ENCODE data around the gene ZNF549. TPM values are rescaled to one million over a fixed set of nuclear protein-coding genes. Genes with fewer than 3 reads are reported as not detected.
"Not testable (repeated sequence)": the region's sequence is repeated elsewhere in the genome, so short reads cannot be mapped to it uniquely, and the experiment has no call there.

The ZNF549 gene
- total RNA-seq (4.3 and 6.4 TPM in 2 replicates), polyA plus RNA-seq (3.2 and 3.5 TPM in 2 replicates)

DNA sequence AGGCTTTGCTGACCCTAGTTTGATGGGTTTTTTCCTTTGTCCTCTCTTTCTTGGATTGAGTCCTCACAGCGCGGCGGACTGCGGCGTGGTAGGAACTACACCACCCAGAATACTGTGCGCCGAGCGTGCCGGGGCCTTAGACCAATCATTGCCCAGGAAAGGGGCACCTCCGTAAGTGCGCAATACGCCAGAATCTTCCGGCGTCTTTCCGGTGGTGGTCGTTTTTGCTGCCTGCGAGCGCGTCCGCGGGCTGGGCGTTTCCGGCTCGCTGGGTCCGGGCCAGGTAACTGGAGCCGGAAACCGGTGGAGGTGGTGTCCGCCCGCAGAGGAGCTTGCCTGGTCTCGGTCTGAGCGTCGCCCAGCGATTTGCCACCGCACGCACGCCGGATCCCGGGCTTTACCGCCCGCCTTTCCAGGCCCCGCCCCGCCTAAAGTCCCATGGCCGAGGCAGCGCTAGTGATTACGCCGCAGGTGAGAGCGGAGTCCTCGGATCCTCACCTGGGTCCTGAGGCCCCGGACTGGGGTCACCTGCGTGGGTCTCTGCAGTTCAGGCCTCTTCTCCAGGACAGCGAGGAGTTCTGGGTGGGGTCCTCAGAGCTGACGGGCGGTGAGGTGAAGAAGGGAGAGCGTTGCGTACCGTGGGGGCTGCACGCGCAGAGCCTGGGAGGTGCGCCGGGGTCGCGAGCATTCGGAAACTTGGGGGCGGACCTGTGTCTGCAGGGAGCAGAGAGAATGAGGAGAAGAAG lies at the start of gene ZNF549:
TSS of gene ZNF549 (plus strand) at position 221 of the 746 bp plus-strand sequence. CDS start at position 439, 218 bp downstream.
- H3K36me3 ChIP-seq (replicated peaks; ENCODE audit: insufficient read depth, low read depth), result no peaks in the 10 kb centered on the region
- peaks cover 10% of the 10 kb centered on the region for H3K4me1 ChIP-seq (ENCODE audit: insufficient read depth)
- peak within 1 kb of the TSS; percentile 99 for H2AFZ ChIP-seq
- H3K9me2 ChIP-seq (replicated peaks; ENCODE audit: insufficient read depth), result no peaks in the 10 kb centered on the region
- peak within 1 kb of the TSS; percentile 86 for H3K27ac ChIP-seq
- H3K9me3 ChIP-seq (ENCODE audit: low read depth), result no peaks in the 10 kb centered on the region
- peaks cover 41% of the 10 kb centered on the region for H3K79me2 ChIP-seq
- peak; percentile 94 for DNase-seq (ENCODE audit: low spot score)
- WGBS (ENCODE audit: low lambda C conversion rate, missing lambda C conversion rate), result under 1% methylated on average over 64 of the region's 64 CpGs
- H3K27me3 ChIP-seq, result no peaks in the 10 kb centered on the region
- TF ChIP-seq EZH2phosphoT487 (IDR thresholded peaks at IDR 0.05; ENCODE audit: low read depth, severe bottlenecking, unreplicated experiment) (no peak), CTCF (IDR thresholded peaks at IDR 0.05; ENCODE audit: poor library complexity) (no peak), EZH2 (IDR thresholded peaks at IDR 0.05; ENCODE audit: borderline replicate concordance) (no peak)
- H3K4me3 ChIP-seq, result peak within 1 kb of the TSS; percentile 95
- H4K20me1 ChIP-seq (ENCODE audit: insufficient read depth, poor library complexity, severe bottlenecking), result no peaks in the 10 kb centered on the region
- peak within 1 kb of the TSS; percentile 95 for H3K4me2 ChIP-seq

GRCh38 chr19:57487477-57488298 lies 39.5 kb upstream of the ZNF549 start, which contains the start of gene ZNF419:
Gene ZNF419, plus strand, starts transcription at chr19:57487750. Its CDS starts 201 bp downstream, at chr19:57487951.
- not testable (repeated sequence) for H3K4me1 ChIP-seq (ENCODE audit: insufficient read depth); H3K27me3 ChIP-seq; H3K9me2 ChIP-seq (replicated peaks; ENCODE audit: insufficient read depth); H3K9me3 ChIP-seq (ENCODE audit: low read depth); H4K20me1 ChIP-seq (ENCODE audit: insufficient read depth, poor library complexity, severe bottlenecking); H3K36me3 ChIP-seq (replicated peaks; ENCODE audit: insufficient read depth, low read depth)
- peak; percentile 94 for DNase-seq (ENCODE audit: low spot score)
- H3K27ac ChIP-seq, result peak within 1 kb of the TSS; percentile 87
- peaks cover 21% of the 10 kb centered on the region for H3K79me2 ChIP-seq
- peak within 1 kb of the TSS; percentile 78 for H3K4me3 ChIP-seq
- peak within 1 kb of the TSS; percentile 85 for H3K4me2 ChIP-seq
- H2AFZ ChIP-seq, result peak within 1 kb of the TSS; percentile 68
- 3% methylated on average over 59 of the region's 69 CpGs for WGBS (ENCODE audit: low lambda C conversion rate, missing lambda C conversion rate)

DNA sequence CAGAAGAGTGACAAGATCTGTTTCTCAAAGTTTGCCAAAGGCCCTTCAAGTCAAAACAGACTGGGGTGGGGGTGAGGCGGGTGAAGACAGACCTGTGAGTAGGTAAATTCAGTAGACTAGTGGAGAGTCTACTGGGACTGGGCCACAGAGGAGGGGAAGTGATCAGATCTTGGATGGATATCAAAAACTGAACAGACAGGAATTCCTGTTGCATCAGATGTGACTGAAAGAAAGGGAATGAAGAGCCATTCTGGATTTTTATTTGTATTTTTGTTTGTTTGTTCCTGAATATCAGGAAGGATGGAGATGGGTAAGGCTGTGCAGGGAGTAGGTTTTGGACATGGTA lies 38.9 kb upstream of the ZNF549 start:
- WGBS (ENCODE audit: low lambda C conversion rate, missing lambda C conversion rate), result no CpG with 5 or more reads among the region's 1 CpG
- H3K9me2 ChIP-seq (replicated peaks; ENCODE audit: insufficient read depth); H2AFZ ChIP-seq; H3K27me3 ChIP-seq; H3K9me3 ChIP-seq (ENCODE audit: low read depth); H3K4me1 ChIP-seq (ENCODE audit: insufficient read depth); H3K36me3 ChIP-seq (replicated peaks; ENCODE audit: insufficient read depth, low read depth); H3K27ac ChIP-seq; DNase-seq (ENCODE audit: low spot score); H4K20me1 ChIP-seq (ENCODE audit: insufficient read depth, poor library complexity, severe bottlenecking): not testable (repeated sequence)
- peak overlapping the region; percentile 85 for H3K4me2 ChIP-seq
- peaks cover 21% of the 10 kb centered on the region for H3K79me2 ChIP-seq
- peak overlapping the region; percentile 26 for H3K4me3 ChIP-seq

DNA sequence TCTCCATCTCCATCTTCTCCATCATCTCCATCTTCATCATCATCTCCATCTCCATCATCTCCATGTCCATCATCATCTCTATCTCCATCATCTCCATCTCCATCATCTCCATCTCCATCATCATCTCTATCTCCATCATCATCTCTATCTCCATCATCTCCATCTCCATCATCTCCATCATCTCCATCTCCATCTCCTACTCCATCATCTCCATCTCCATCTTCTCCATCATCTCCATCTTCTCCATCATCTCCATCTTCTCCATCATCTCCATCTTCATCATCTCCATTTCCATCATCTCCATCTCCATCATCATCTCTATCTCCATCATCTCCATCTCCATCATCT lies 27.9 kb upstream of the ZNF549 start:
- Histone ChIP-seq H3K9me3 (ENCODE audit: low read depth) (peaks cover 11% of the 10 kb centered on the region), H3K79me2 (peaks cover 26% of the 10 kb centered on the region)
- not testable (repeated sequence) for H2AFZ ChIP-seq; H3K4me3 ChIP-seq; H3K4me2 ChIP-seq; H3K27me3 ChIP-seq; H3K27ac ChIP-seq; DNase-seq (ENCODE audit: low spot score); H3K9me2 ChIP-seq (replicated peaks; ENCODE audit: insufficient read depth); H3K36me3 ChIP-seq (replicated peaks; ENCODE audit: insufficient read depth, low read depth); H3K4me1 ChIP-seq (ENCODE audit: insufficient read depth); H4K20me1 ChIP-seq (ENCODE audit: insufficient read depth, poor library complexity, severe bottlenecking)

- not testable (repeated sequence) for H3K9me2 ChIP-seq (replicated peaks; ENCODE audit: insufficient read depth); H3K27me3 ChIP-seq; H4K20me1 ChIP-seq (ENCODE audit: insufficient read depth, poor library complexity, severe bottlenecking); H3K9me3 ChIP-seq (ENCODE audit: low read depth); H3K4me1 ChIP-seq (ENCODE audit: insufficient read depth); H3K36me3 ChIP-seq (replicated peaks; ENCODE audit: insufficient read depth, low read depth)
- DNase-seq (ENCODE audit: low spot score), result peak; percentile 96
- Histone ChIP-seq H3K27ac (peak within 1 kb of the TSS; percentile 89), H2AFZ (peak within 1 kb of the TSS; percentile 37), H3K4me3 (peak within 1 kb of the TSS; percentile 46), H3K4me2 (peak within 1 kb of the TSS; percentile 85), H3K79me2 (peaks cover 26% of the 10 kb centered on the region)
- 1% methylated on average over 59 of the region's 69 CpGs for WGBS (ENCODE audit: low lambda C conversion rate, missing lambda C conversion rate)
Measured at GRCh38 chr19:57499680-57500395, 27.3 kb upstream of the ZNF549 start, which contains the start of gene ZNF773. Gene ZNF773, plus strand, starts transcription at chr19:57499938. Its CDS starts 143 bp downstream, at chr19:57500081.

- not testable (repeated sequence) for H3K27ac ChIP-seq; H3K9me2 ChIP-seq (replicated peaks; ENCODE audit: insufficient read depth); H3K36me3 ChIP-seq (replicated peaks; ENCODE audit: insufficient read depth, low read depth); H4K20me1 ChIP-seq (ENCODE audit: insufficient read depth, poor library complexity, severe bottlenecking); H2AFZ ChIP-seq; DNase-seq (ENCODE audit: low spot score); H3K27me3 ChIP-seq; H3K4me1 ChIP-seq (ENCODE audit: insufficient read depth); H3K9me3 ChIP-seq (ENCODE audit: low read depth)
- 9% methylated on average over 1 of the region's 4 CpGs for WGBS (ENCODE audit: low lambda C conversion rate, missing lambda C conversion rate)
- peak overlapping the region; percentile 85 for H3K4me2 ChIP-seq
- H3K4me3 ChIP-seq, result peak overlapping the region; percentile 20
- peaks cover 26% of the 10 kb centered on the region for H3K79me2 ChIP-seq
Measured at GRCh38 chr19:57500400-57500799, 26.8 kb upstream of the ZNF549 start.

Data from hepatocyte (in vitro differentiated cells).